ENCODE results near the gene FHOD1. TPM values are rescaled to one million over a fixed set of nuclear protein-coding genes. Genes with fewer than 3 reads are reported as not detected.

Gene FHOD1
- total and polyA plus RNA-seq, 2 of the 13 experiments (the other 11 are each of a cell fraction or from before 2014, with no cell fraction given) = 20.0 to 20.8 TPM

- FAIRE-seq (no peak), DNase-seq (ENCODE audit: low spot score) (no peak), ATAC-seq (peak; percentile 33)
- in situ Hi-C loops (cut with HindIII; ENCODE audit: extremely low pct_ligation_motif_present, low pct_unique_long_range_greater_than_20kb) (no loop called here), intact Hi-C loops (cut with micrococcal nuclease; ENCODE audit: unreplicated experiment) (no loop called here)
- BruUV-seq (replicated peaks) = no TSS peak
- Histone ChIP-seq H3K9me3 (ENCODE audit: low read length) (no peaks in the 10 kb centered on the region), H3K4me2 (ENCODE audit: low read depth, low read length) (no peak overlapping the region), H3K27ac (ENCODE audit: extremely low read length, insufficient read depth, low read length) (no peak overlapping the region), H2AFZ (ENCODE audit: low read length) (no peak overlapping the region), H3K4me3 (replicated peaks in 1 of 3; ENCODE audit: insufficient read depth in 1 of 3, low read depth in 2 of 3, low read length in 3 of 3) (no peak overlapping the region), H4K20me1 (ENCODE audit: insufficient read depth, low read length) (no peaks in the 10 kb centered on the region), H3K27me3 (ENCODE audit: control insufficient read depth in 1 of 2, insufficient read depth in 2 of 2, low read length in 2 of 2) (peaks cover 0 to 10% of the 10 kb centered on the region in 2 experiments; a peak in 2 of 5 replicates), H3K36me3 (replicated peaks in 1 of 2; ENCODE audit: control insufficient read depth in 1 of 2, insufficient read depth in 2 of 2, low read length in 2 of 2) (no peaks in the 10 kb centered on the region), H3K9ac (ENCODE audit: insufficient read depth, low read depth, low read length) (no peak overlapping the region), H3K79me2 (ENCODE audit: insufficient read depth, low read length) (no peaks in the 10 kb centered on the region), H3K4me1 (ENCODE audit: insufficient read depth, low read length) (peaks cover 12% of the 10 kb centered on the region)
- CTCF ChIA-PET (ENCODE audit: low intra/inter-chr PET ratio, low total read pairs) = no interaction called here
- POLR2A ChIA-PET = interaction anchor here (1.9 kb wide), 1 partner anchor 12 kb away, joined by 6 read pairs; the partner anchor contains the start of gene FHOD1
- 25% methylated on average over 8 of the region's 11 CpGs for WGBS (ENCODE audit: low lambda C conversion rate)
- TF ChIP-seq MAFF (IDR thresholded peaks at IDR 0.05; ENCODE audit: low read depth, low read length) (peak; percentile 49; the same call in 1 of the 2 replicates), ARNTL (CRISPR knock-in tag; IDR thresholded peaks at IDR 0.05) (no peak), ZBTB7A (CRISPR knock-in tag; IDR thresholded peaks at IDR 0.05) (no peak), NAIF1 (CRISPR knock-in tag; IDR thresholded peaks at IDR 0.05; ENCODE audit: borderline replicate concordance) (no peak), ZKSCAN5 (CRISPR knock-in tag; IDR thresholded peaks at IDR 0.05) (peak; percentile 80), ZNF572 (CRISPR knock-in tag; IDR thresholded peaks at IDR 0.05) (no peak), SPEN (CRISPR knock-in tag; IDR thresholded peaks at IDR 0.05; ENCODE audit: low read depth) (no peak), ZNF30 (CRISPR knock-in tag; IDR thresholded peaks at IDR 0.05) (no peak), ZSCAN12 (CRISPR knock-in tag; IDR thresholded peaks at IDR 0.05) (no peak), ETS1 (CRISPR knock-in tag; IDR thresholded peaks at IDR 0.05) (no peak), FOXJ3 (CRISPR knock-in tag; IDR thresholded peaks at IDR 0.05; ENCODE audit: borderline replicate concordance) (no peak), RFXANK (CRISPR knock-in tag; IDR thresholded peaks at IDR 0.05) (no peak), PAF1 (CRISPR knock-in tag; IDR thresholded peaks at IDR 0.05) (no peak), BRF2 (CRISPR knock-in tag; IDR thresholded peaks at IDR 0.05) (no peak), ZNF281 (CRISPR knock-in tag; IDR thresholded peaks at IDR 0.05; ENCODE audit: borderline replicate concordance) (no peak), TFAP4 (IDR thresholded peaks at IDR 0.05; ENCODE audit: borderline replicate concordance, low read depth) (peak; percentile 52), FOXO1 (CRISPR knock-in tag; IDR thresholded peaks at IDR 0.05) (0 out of 2 replicates have a peak, but pooled peaks have one; percentile 13), NCOR1 (IDR thresholded peaks at IDR 0.05; ENCODE audit: borderline replicate concordance, low read length) (no peak), ZNF33B (CRISPR knock-in tag; IDR thresholded peaks at IDR 0.05) (no peak), TEAD2 (CRISPR knock-in tag; IDR thresholded peaks at IDR 0.05) (no peak), TCF7 (IDR thresholded peaks at IDR 0.05; ENCODE audit: low read depth) (no peak)
These were observed 11.0 kb upstream of the FHOD1 start for GRCh38 chr16:67258161-67258835.
